MG63 (cell line): ENCODE data around the gene CATSPER1. TPM values are rescaled to one million over a fixed set of nuclear protein-coding genes. Genes with fewer than 3 reads are reported as not detected.
A peak's percentile ranks its signal among the peaks of the same experiment; 100 is the strongest.

Experiments
- DNase-seq: peaks from one replicate; pipeline ENCODE4 v3.0.0-alpha.2; 2020
- H3K27me3 ChIP-seq: fragments of 250-450 bp; sonication (Bioruptor Pico); 2 replicates; pipeline ENCODE4 v1.5.1; 2020; ENCODE audit warnings: mild to moderate bottlenecking, moderate library complexity
- H3K36me3 ChIP-seq: fragments of 250-450 bp; sonication (Bioruptor Pico); 2 replicates; pipeline ENCODE4 v1.5.1; 2020; ENCODE audit warnings: mild to moderate bottlenecking, moderate library complexity
- H3K4me3 ChIP-seq: fragments of 250-450 bp; sonication (Bioruptor Pico); 2 replicates; pipeline ENCODE4 v1.5.1; 2020; ENCODE audit warnings: mild to moderate bottlenecking, moderate library complexity
- H3K9me3 ChIP-seq: fragments of 250-450 bp; sonication (Bioruptor Pico); 2 replicates; pipeline ENCODE4 v1.5.1; 2020; ENCODE audit warnings: mild to moderate bottlenecking, moderate library complexity
- total RNA-seq: library from RNA; depleted of rRNA; stranded (reverse); fragments of >200 nt; shearing (Covaris generic); gene quantifications from 2 replicates; pipeline ENCODE4 v1.2.3, GENCODE V29; 2014; ENCODE audit warnings: low replicate concordance; rRNA removed

The CATSPER1 gene
- total RNA-seq: 2.4 TPM in 1 of 2 replicates, not detected in the other

- Histone ChIP-seq H3K27me3 (no peaks in the 10 kb centered on the region), H3K36me3 (no peaks in the 10 kb centered on the region), H3K9me3 (no peaks in the 10 kb centered on the region), H3K4me3 (no peak within 1 kb of the TSS)
- no peak for DNase-seq
Observed at GRCh38 chr11:66026017-66026529, at the start of gene CATSPER1. CATSPER1 (minus strand) TSS chr11:66026479; CDS start chr11:66026379, 100 bp downstream.

- Histone ChIP-seq H3K27me3 (no peaks in the 10 kb centered on the region), H3K4me3 (no peak overlapping the region), H3K36me3 (peaks cover 2% of the 10 kb centered on the region; the same call in 1 of the 2 replicates), H3K9me3 (no peaks in the 10 kb centered on the region)
- no peak for DNase-seq
Observed at GRCh38 chr11:66075273-66075672, 49.0 kb upstream of the CATSPER1 start.

DNA sequence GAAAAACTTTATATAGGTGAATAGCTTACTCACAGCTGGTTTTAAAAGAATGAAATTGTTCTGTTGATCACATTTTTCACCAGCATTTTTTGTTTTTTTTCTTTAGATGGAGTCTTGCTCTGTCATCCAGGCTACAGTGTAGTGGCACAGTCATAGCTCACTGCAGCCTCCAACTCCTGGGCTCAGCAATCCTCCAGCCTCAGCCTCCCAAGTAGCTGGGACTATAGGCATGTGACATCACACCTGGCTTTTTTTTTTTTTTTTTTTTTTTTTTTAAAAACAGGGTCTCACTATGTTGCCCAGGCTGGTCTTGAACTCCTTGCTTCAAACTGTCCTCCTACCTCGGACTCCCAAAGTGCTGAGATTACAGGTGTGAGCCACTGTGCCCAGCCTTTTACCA is 47.4 kb upstream of the CATSPER1 start:
- no peaks in the 10 kb centered on the region for H3K27me3 ChIP-seq
- DNase-seq: no peak
- peaks cover 14% of the 10 kb centered on the region for H3K36me3 ChIP-seq
- H3K4me3 ChIP-seq: no peak overlapping the region
- H3K9me3 ChIP-seq: no peaks in the 10 kb centered on the region

DNA sequence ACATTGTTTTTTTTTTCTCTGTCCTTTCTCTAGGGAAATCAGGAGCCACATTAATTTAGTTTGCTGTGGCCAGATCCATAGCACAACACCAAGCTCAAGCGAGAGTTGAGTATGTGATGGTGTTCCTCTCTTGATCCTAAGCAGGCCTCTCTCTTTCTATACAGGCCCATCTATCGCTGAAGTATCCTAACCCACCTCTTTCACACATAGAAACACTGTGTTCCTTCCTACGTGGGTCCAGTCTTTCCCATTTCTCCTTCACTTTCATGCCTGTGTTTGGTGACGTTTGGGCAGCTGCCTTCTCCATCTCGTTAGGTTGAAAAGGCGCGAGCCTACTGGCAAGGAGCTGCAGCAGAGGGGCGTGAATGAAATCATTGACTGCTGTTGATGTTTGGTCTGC is 46.2 kb upstream of the CATSPER1 start:
- Histone ChIP-seq H3K36me3 (peaks cover 25% of the 10 kb centered on the region), H3K9me3 (no peaks in the 10 kb centered on the region), H3K27me3 (no peaks in the 10 kb centered on the region), H3K4me3 (no peak overlapping the region)
- DNase-seq: no peak

GRCh38 chr11:66072081-66072480 is 45.8 kb upstream of the CATSPER1 start:
- no peaks in the 10 kb centered on the region for H3K27me3 ChIP-seq
- DNase-seq: no peak
- no peak overlapping the region for H3K4me3 ChIP-seq
- H3K36me3 ChIP-seq: peaks cover 30% of the 10 kb centered on the region
- H3K9me3 ChIP-seq: no peaks in the 10 kb centered on the region

- Histone ChIP-seq H3K27me3 (no peaks in the 10 kb centered on the region), H3K4me3 (peak overlapping the region; percentile 66), H3K36me3 (peaks cover 36% of the 10 kb centered on the region), H3K9me3 (no peaks in the 10 kb centered on the region)
- no peak for DNase-seq
Observed at GRCh38 chr11:66071381-66071801, 45.1 kb upstream of the CATSPER1 start.

GRCh38 chr11:66070604-66071380 is 44.5 kb upstream of the CATSPER1 start:
- Histone ChIP-seq H3K9me3 (no peaks in the 10 kb centered on the region), H3K27me3 (no peaks in the 10 kb centered on the region), H3K4me3 (peak overlapping the region; percentile 66), H3K36me3 (peaks cover 42% of the 10 kb centered on the region)
- peak; percentile 44 for DNase-seq

- Histone ChIP-seq H3K36me3 (peaks cover 51% of the 10 kb centered on the region), H3K4me3 (peak within 1 kb of the TSS; percentile 66), H3K27me3 (no peaks in the 10 kb centered on the region), H3K9me3 (no peaks in the 10 kb centered on the region)
- peak; percentile 77 for DNase-seq
Observed at GRCh38 chr11:66069715-66070603, 43.7 kb upstream of the CATSPER1 start, which contains the start of gene PACS1. PACS1 (plus strand) TSS chr11:66070272; CDS start chr11:66070487, 215 bp downstream.

GRCh38 chr11:66068923-66069714 is 42.8 kb upstream of the CATSPER1 start:
- DNase-seq: peak; percentile 30
- H3K9me3 ChIP-seq: peaks cover 3% of the 10 kb centered on the region
- H3K27me3 ChIP-seq: no peaks in the 10 kb centered on the region
- H3K4me3 ChIP-seq: peak overlapping the region; percentile 48
- H3K36me3 ChIP-seq: peaks cover 59% of the 10 kb centered on the region

- H3K9me3 ChIP-seq: peaks cover 6% of the 10 kb centered on the region
- peaks cover 67% of the 10 kb centered on the region for H3K36me3 ChIP-seq
- no peaks in the 10 kb centered on the region for H3K27me3 ChIP-seq
- no peak overlapping the region for H3K4me3 ChIP-seq
- DNase-seq: peak; percentile 55
Observed at GRCh38 chr11:66068154-66068821, 42.0 kb upstream of the CATSPER1 start.

- Histone ChIP-seq H3K9me3 (peaks cover 8% of the 10 kb centered on the region), H3K4me3 (no peak overlapping the region), H3K27me3 (no peaks in the 10 kb centered on the region), H3K36me3 (peaks cover 72% of the 10 kb centered on the region)
- DNase-seq: no peak
Observed at GRCh38 chr11:66067640-66068039, 41.4 kb upstream of the CATSPER1 start.

- DNase-seq: no peak
- H3K27me3 ChIP-seq: no peaks in the 10 kb centered on the region
- peaks cover 81% of the 10 kb centered on the region for H3K36me3 ChIP-seq
- peaks cover 8% of the 10 kb centered on the region for H3K9me3 ChIP-seq
- no peak overlapping the region for H3K4me3 ChIP-seq
Observed at GRCh38 chr11:66066751-66067150, 40.5 kb upstream of the CATSPER1 start.

GRCh38 chr11:66064571-66064970 is 38.3 kb upstream of the CATSPER1 start:
- H3K36me3 ChIP-seq: peaks cover 100% of the 10 kb centered on the region
- DNase-seq: no peak

GRCh38 chr11:66063900-66064299 is 37.6 kb upstream of the CATSPER1 start:
- no peaks in the 10 kb centered on the region for H3K27me3 ChIP-seq
- H3K4me3 ChIP-seq: no peak overlapping the region
- DNase-seq: no peak
- H3K9me3 ChIP-seq: peaks cover 8% of the 10 kb centered on the region
- peaks cover 100% of the 10 kb centered on the region for H3K36me3 ChIP-seq

More at GRCh38 chr11:66064571-66064970, 38.3 kb upstream of the CATSPER1 start:
- H3K9me3 ChIP-seq: peaks cover 8% of the 10 kb centered on the region
- H3K4me3 ChIP-seq: no peak overlapping the region
- H3K27me3 ChIP-seq: no peaks in the 10 kb centered on the region

GRCh38 chr11:66062408-66062807 is 36.1 kb upstream of the CATSPER1 start:
- no peaks in the 10 kb centered on the region for H3K27me3 ChIP-seq
- H3K9me3 ChIP-seq: peaks cover 8% of the 10 kb centered on the region
- no peak for DNase-seq
- no peak overlapping the region for H3K4me3 ChIP-seq
- peaks cover 98% of the 10 kb centered on the region for H3K36me3 ChIP-seq

GRCh38 chr11:66061268-66061667 is 35.0 kb upstream of the CATSPER1 start:
- H3K36me3 ChIP-seq: peaks cover 97% of the 10 kb centered on the region
- no peak for DNase-seq
- peaks cover 8% of the 10 kb centered on the region for H3K9me3 ChIP-seq
- no peaks in the 10 kb centered on the region for H3K27me3 ChIP-seq
- no peak overlapping the region for H3K4me3 ChIP-seq
